IMR-90 (cell line): ENCODE data around the gene ARHGEF39. TPM values are rescaled to one million over a fixed set of nuclear protein-coding genes. Genes with fewer than 3 reads are reported as not detected.
A peak's percentile ranks its signal among the peaks of the same experiment; 100 is the strongest.

Experiments used
- ATAC-seq: fragments of 200-7000 bp; cut with Tn5 transposase; 2 replicates; pipeline ENCODE4 v1.9.1; 2020; ENCODE audit warnings: low read depth, mild to moderate bottlenecking, moderate library complexity
- BruUV-seq: library from RNA; stranded (reverse); fragments of 400-500 nt; replicated peaks from 2 replicates; lab custom pipeline; 2021; lab: Mats Ljungman, UMichigan
- CTCF ChIA-PET: fragments of 300-600 bp; formaldehyde crosslinking; extraction: SDS; loops from one replicate; lab custom pipeline; 2021; ENCODE audit warnings: antibody characterized with exemption; lab: Yijun Ruan, JAX
- POLR2A ChIA-PET: fragments of 300-600 bp; sonication (Branson Sonifier 250); formaldehyde crosslinking; loops from one replicate; lab custom pipeline; 2022; ENCODE audit warnings: antibody characterized with exemption; ENCODE audit not compliant: unreplicated experiment; lab: Charles Lee
- DNase-seq: peaks from one replicate; pipeline ENCODE4 v3.0.0; 2013
- H2AFZ ChIP-seq: replicated peaks from 2 replicates; pipeline ENCODE3; 2013; ENCODE audit warnings: low read length, mild to moderate bottlenecking; ENCODE audit not compliant: poor library complexity
- H2AK5ac ChIP-seq: 2 replicates; pipeline ENCODE4 v1.6.1; 2013; ENCODE audit warnings: low read depth, low read length, inconsistent platforms
- H2AK9ac ChIP-seq: replicated peaks from 2 replicates; pipeline ENCODE3; 2013; ENCODE audit warnings: mild to moderate bottlenecking, low read depth, low read length, moderate library complexity; ENCODE audit not compliant: poor library complexity
- H2BK120ac ChIP-seq: 2 replicates; pipeline ENCODE4 v1.6.1; 2013; ENCODE audit warnings: low read depth, low read length, inconsistent platforms
- H2BK15ac ChIP-seq: 3 replicates; pipeline ENCODE4 v1.6.1; 2013; ENCODE audit warnings: low read depth, low read length, inconsistent platforms
- H2BK20ac ChIP-seq: 2 replicates; pipeline ENCODE4 v1.6.1; 2013; ENCODE audit warnings: low read depth, mild to moderate bottlenecking, inconsistent platforms, low read length, moderate library complexity
- H2BK5ac ChIP-seq: 2 replicates; pipeline ENCODE4 v1.6.1; 2013; ENCODE audit warnings: mild to moderate bottlenecking, low read depth, low read length, inconsistent platforms; ENCODE audit not compliant: poor library complexity, severe bottlenecking
- H3K14ac ChIP-seq: replicated peaks from 2 replicates; pipeline ENCODE4 v1.6.1; 2013; ENCODE audit warnings: low read depth, low read length, inconsistent platforms
- H3K18ac ChIP-seq: 2 replicates; pipeline ENCODE4 v1.6.1; 2013; ENCODE audit warnings: low read depth, low read length, control low read depth
- H3K23ac ChIP-seq: 2 replicates; pipeline ENCODE4 v1.6.1; 2013; ENCODE audit warnings: low read depth, low read length, inconsistent platforms
- H3K27ac ChIP-seq: 2 replicates; pipeline ENCODE4 v1.5.1; 2013; ENCODE audit warnings: mild to moderate bottlenecking, control low read depth, low read length; ENCODE audit not compliant: insufficient read depth
- H3K27me3 ChIP-seq: 2 replicates; pipeline ENCODE4 v1.6.1; 2013; ENCODE audit warnings: low read length; ENCODE audit not compliant: control insufficient read depth, insufficient read depth
- H3K36me3 ChIP-seq: 2 replicates; pipeline ENCODE4 v1.6.1; 2013; ENCODE audit warnings: low read length, mixed read lengths; ENCODE audit not compliant: control insufficient read depth, insufficient read depth
- H3K4ac ChIP-seq: 2 replicates; pipeline ENCODE4 v1.6.1; 2013; ENCODE audit warnings: low read depth, low read length, inconsistent platforms
- H3K4me1 ChIP-seq: 2 replicates; pipeline ENCODE4 v1.6.1; 2013; ENCODE audit warnings: low read length, mixed read lengths; ENCODE audit not compliant: control insufficient read depth, insufficient read depth
- H3K4me2 ChIP-seq: 2 replicates; pipeline ENCODE4 v1.6.1; 2013; ENCODE audit warnings: low read depth, mild to moderate bottlenecking, control low read depth, low read length, moderate library complexity
- H3K4me3 ChIP-seq: 2 replicates; pipeline ENCODE4 v1.5.1; 2013; ENCODE audit warnings: low read depth, mild to moderate bottlenecking, control low read depth, low read length, moderate library complexity; ENCODE audit not compliant: insufficient read depth
- H3K56ac ChIP-seq: 2 replicates; pipeline ENCODE4 v1.6.1; 2013; ENCODE audit warnings: low read length, inconsistent platforms; ENCODE audit not compliant: insufficient read depth; ENCODE audit errors: extremely low read depth
- H3K79me1 ChIP-seq, 2 experiments: 2 replicates each; pipeline ENCODE4 v1.6.1; 2013; ENCODE audit warnings: low read length in 2 of 2, inconsistent platforms in 1 of 2, low read depth in 1 of 2
- H3K9ac ChIP-seq: 2 replicates; pipeline ENCODE4 v1.6.1; 2013; ENCODE audit warnings: low read depth, low read length, control low read depth
- H3K9me1 ChIP-seq: 2 replicates; pipeline ENCODE4 v1.6.1; 2013; ENCODE audit warnings: low read length, inconsistent platforms; ENCODE audit not compliant: insufficient read depth
- H3K9me3 ChIP-seq: 2 replicates; pipeline ENCODE4 v1.6.1; 2013; ENCODE audit warnings: low read length; ENCODE audit not compliant: control insufficient read depth, insufficient read depth
- H4K20me1 ChIP-seq: 2 replicates; pipeline ENCODE4 v1.6.1; 2013; ENCODE audit warnings: low read length, inconsistent platforms; ENCODE audit not compliant: insufficient read depth
- H4K5ac ChIP-seq: 2 replicates; pipeline ENCODE4 v1.6.1; 2013; ENCODE audit warnings: mild to moderate bottlenecking, low read depth, low read length, control low read depth
- H4K8ac ChIP-seq, 2 experiments: 2 replicates each; pipeline ENCODE4 v1.6.1; 2013; ENCODE audit warnings: low read depth in 2 of 2, low read length in 2 of 2, control low read depth in 1 of 2, inconsistent platforms in 1 of 2
- H4K91ac ChIP-seq: 2 replicates; pipeline ENCODE4 v1.6.1; 2013; ENCODE audit warnings: low read depth, low read length, inconsistent platforms; ENCODE audit not compliant: insufficient read depth
- BHLHE40 ChIP-seq: fragments of 150-350 bp; IDR thresholded peaks from 2 replicates; pipeline ENCODE4 v1.6.1; 2016; ENCODE audit warnings: mild to moderate bottlenecking, low read depth, low read length
- CEBPB ChIP-seq: IDR thresholded peaks from 2 replicates; pipeline ENCODE4 v1.6.1; 2012; ENCODE audit warnings: low read depth, low read length, improper control_type of control experiment
- CHD1 ChIP-seq: IDR thresholded peaks from 2 replicates; pipeline ENCODE4 v1.6.1; 2012; ENCODE audit warnings: low read depth, low read length, improper control_type of control experiment
- CTCF ChIP-seq: conservative IDR thresholded peaks from 2 replicates; pipeline ENCODE4 v1.5.1; 2012; ENCODE audit warnings: mild to moderate bottlenecking, low read depth, low read length, improper control_type of control experiment
- ELK1 ChIP-seq: fragments of 150-350 bp; IDR thresholded peaks from 2 replicates; pipeline ENCODE4 v1.6.1; 2016; ENCODE audit warnings: low read depth, mild to moderate bottlenecking, low read length, moderate library complexity, borderline replicate concordance
- FOS ChIP-seq: fragments of 150-350 bp; IDR thresholded peaks from 2 replicates; pipeline ENCODE4 v1.6.1; 2016; ENCODE audit warnings: low read depth, low read length
- MAFK ChIP-seq: IDR thresholded peaks from 2 replicates; pipeline ENCODE4 v1.6.1; 2012; ENCODE audit warnings: low read depth, low read length, improper control_type of control experiment
- MAZ ChIP-seq: IDR thresholded peaks from 2 replicates; pipeline ENCODE4 v1.6.1; 2012; ENCODE audit warnings: low read depth, mild to moderate bottlenecking, low read length, improper control_type of control experiment, moderate library complexity, borderline replicate concordance
- MXI1 ChIP-seq: IDR thresholded peaks from 2 replicates; pipeline ENCODE4 v1.6.1; 2012; ENCODE audit warnings: low read depth, mild to moderate bottlenecking, low read length, moderate library complexity, borderline replicate concordance
- NFE2L2 ChIP-seq: fragments of 150-350 bp; IDR thresholded peaks from 2 replicates; pipeline ENCODE4 v1.6.1; 2016; ENCODE audit warnings: low read depth, mild to moderate bottlenecking, low read length
- POLR2A ChIP-seq: IDR thresholded peaks from 2 replicates; pipeline ENCODE4 v1.6.1; 2012; ENCODE audit warnings: mild to moderate bottlenecking, low read depth, low read length
- RAD21 ChIP-seq: IDR thresholded peaks from 2 replicates; pipeline ENCODE4 v1.6.1; 2012; ENCODE audit warnings: low read length, improper control_type of control experiment
- RCOR1 ChIP-seq: IDR thresholded peaks from 2 replicates; pipeline ENCODE4 v1.6.1; 2012; ENCODE audit warnings: mild to moderate bottlenecking, low read length, improper control_type of control experiment; ENCODE audit not compliant: insufficient replicate concordance
- RFX5 ChIP-seq: IDR thresholded peaks from 2 replicates; pipeline ENCODE4 v1.8.0; 2012; ENCODE audit warnings: low read depth, mild to moderate bottlenecking, low read length, moderate library complexity
- SMC3 ChIP-seq: fragments of 150-350 bp; IDR thresholded peaks from 2 replicates; pipeline ENCODE4 v1.6.1; 2016; ENCODE audit warnings: low read depth, mild to moderate bottlenecking, antibody characterized with exemption, low read length, moderate library complexity
- WGBS, 2 experiments: methylation state at CpG; one replicate each; pipeline versions ENCODE4 v1.1.5 to v1.1.7; 2013; ENCODE audit warnings: missing lambda C conversion rate in 2 of 2; ENCODE audit not compliant: insufficient read length in 1 of 2; ENCODE audit errors: extremely low coverage in 2 of 2; 5-methylcytosine and 5-hydroxymethylcytosine counted together
- dilution Hi-C: fragments of 300-500 bp; cut with HindIII; formaldehyde crosslinking; loops from one replicate; pipeline ENCODE4 v1.14.3; 2018; ENCODE audit warnings: low sequenced_read_pairs; ENCODE audit not compliant: unreplicated experiment
- in situ Hi-C: fragments of 300-500 bp; cut with MboI; formaldehyde crosslinking; loops from 3 replicates; pipeline ENCODE4 v1.14.3; 2019; ENCODE audit warnings: low sequenced_read_pairs, inconsistent platforms, mixed read lengths
- intact Hi-C: fragments of 100-400 bp; cut with micrococcal nuclease; formaldehyde crosslinking; loops from 2 replicates; pipeline ENCODE4 v1.10.0; 2022
- polyA plus RNA-seq, 3 experiments: library from polyadenylated mRNA; depleted of rRNA; stranded (reverse); fragments of >200 nt; gene quantifications; 2 replicates each; pipeline ENCODE4 v1.2.3, GENCODE V29; 2012; ENCODE audit warnings: low replicate concordance in 1 of 3
- total RNA-seq: library from RNA; depleted of rRNA; stranded (reverse); fragments of >200 nt; gene quantifications from 2 replicates; pipeline ENCODE4 v1.2.3, GENCODE V29; 2012

The ARHGEF39 gene
- total and polyA plus RNA-seq, 2 of the 4 experiments (the other 2 are of a cell fraction), result 2.5 to 2.8 TPM

DNA sequence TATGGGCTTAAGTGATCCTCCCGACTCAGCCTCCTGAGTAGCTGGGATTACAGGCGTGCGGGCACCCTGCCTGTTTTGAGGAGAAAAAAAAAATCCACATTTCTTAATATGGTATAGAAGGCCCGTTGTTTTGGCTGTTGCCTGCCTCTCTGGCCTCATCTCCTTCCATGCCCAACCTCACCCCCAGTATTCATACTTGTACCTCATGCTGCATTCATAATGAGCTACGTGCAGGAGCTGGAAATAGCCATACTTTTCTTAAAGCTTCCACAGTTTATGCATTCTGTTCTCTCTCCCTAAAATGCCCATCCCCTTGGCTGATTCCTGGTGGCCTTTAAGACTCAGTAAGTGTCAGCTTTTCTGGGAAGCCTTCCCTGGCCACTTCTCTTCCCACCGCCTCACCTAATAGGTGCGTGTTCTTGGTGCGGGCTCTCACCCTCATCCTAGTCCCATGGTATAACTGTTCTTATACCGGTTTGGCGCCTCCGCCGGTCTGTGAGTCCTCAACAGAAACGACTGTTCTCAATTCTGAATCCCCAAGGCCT, 26.8 kb upstream of the ARHGEF39 start:
- Histone ChIP-seq H3K4me2 (no peak overlapping the region), H4K5ac (peak overlapping the region; percentile 37), H3K27me3 (no peaks in the 10 kb centered on the region), H2AK9ac (peak overlapping the region; percentile 19), H3K56ac (no peak overlapping the region), H2BK20ac (no peak overlapping the region), H3K27ac (peak overlapping the region; percentile 98; the same call in 1 of the 2 replicates), H2BK120ac (0 out of 2 replicates have a peak overlapping the region, but pooled peaks have one; percentile 4), H3K36me3 (peaks cover 27% of the 10 kb centered on the region), H3K9me1 (peaks cover 22% of the 10 kb centered on the region), H2BK15ac (no peak overlapping the region), H4K20me1 (peaks cover 37% of the 10 kb centered on the region), H3K79me1 (peaks cover 0 to 53% of the 10 kb centered on the region in 2 experiments), H2AFZ (no peak overlapping the region), H4K8ac (peak overlapping the region; percentile 93 to 96; a peak in 3 of 4 replicates), H3K4ac (peak overlapping the region; percentile 96), H3K18ac (no peak overlapping the region; the same call in 1 of the 2 replicates), H2BK5ac (peak overlapping the region; percentile 98), H2AK5ac (peak overlapping the region; percentile 12), H3K9me3 (no peaks in the 10 kb centered on the region), H3K9ac (peak overlapping the region; percentile 95; the same call in 1 of the 2 replicates), H3K14ac (peak overlapping the region; percentile 91; the same call in 1 of the 2 replicates), H3K23ac (peak overlapping the region; percentile 84; the same call in 1 of the 2 replicates), H3K4me3 (no peak overlapping the region), H4K91ac (peak overlapping the region; percentile 97; the same call in 1 of the 2 replicates), H3K4me1 (peaks cover 15% of the 10 kb centered on the region)
- ChIA-PET POLR2A (interaction anchor here (0.6 to 2.3 kb wide), 2 partner anchors 9 to 36 kb away, joined by 3 to 23 read pairs; no protein-coding TSS in a partner anchor), CTCF (interaction anchor here (0.6 to 0.9 kb wide), 3 partner anchors 9 to 31 kb away, joined by 4 to 5 read pairs (median 4); no protein-coding TSS in a partner anchor)
- DNase-seq (no peak), ATAC-seq (no peak)
- intact Hi-C loops (loop anchor here (2.0 to 5.0 kb wide), 2 partner anchors 35 to 37 kb away; partner anchors contain the start of genes CCDC107 and RMRP), dilution Hi-C loops (no loop called here), in situ Hi-C loops (no loop called here)
- no TSS peak for BruUV-seq
- 80% methylated on average over 1 of the region's 13 CpGs; no CpG with 5 or more reads in 1 of the 2 experiments for WGBS, 2 experiments
- TF ChIP-seq NFE2L2 (no peak), BHLHE40 (no peak), CHD1 (no peak), MAZ (no peak), MAFK (no peak), RAD21 (no peak), SMC3 (no peak), POLR2A (no peak), MXI1 (no peak), CEBPB (no peak), RFX5 (no peak), ELK1 (no peak), RCOR1 (no peak), FOS (no peak), CTCF (no peak)
